K562 (cell line): ENCODE measurements around the gene ATG12. TPM values are rescaled to one million over a fixed set of nuclear protein-coding genes. Genes with fewer than 3 reads are reported as not detected.

Experiments
- ATAC-seq: fragments of 200-7000 bp; cut with Tn5 transposase; 3 replicates; pipeline ENCODE4 v1.9.1; 2020; ENCODE audit warnings: moderate library complexity
- BruUV-seq: library from RNA; stranded (reverse); fragments of 400-500 nt; replicated peaks from 2 replicates; lab custom pipeline; 2021; lab: Mats Ljungman, UMichigan
- CTCF ChIA-PET: fragments of 300-600 bp; formaldehyde crosslinking; extraction: SDS; loops from one replicate; lab custom pipeline; 2021; ENCODE audit warnings: low intra/inter-chr PET ratio; lab: Yijun Ruan, JAX
- POLR2A ChIA-PET: fragments of 300-600, 350-650 bp; sonication (Branson Sonifier 250); formaldehyde crosslinking; extraction: SDS; loops from one replicate; lab custom pipeline; 2021; ENCODE audit warnings: antibody characterized with exemption, inconsistent platforms; lab: Yijun Ruan, JAX
- DNase-seq, 4 experiments: peaks; one replicate each; pipeline versions ENCODE4 v3.0.0 to v3.0.0-alpha.2; 2011 to 2018; ENCODE audit warnings: low spot score in 3 of 4, mixed read lengths in 3 of 4; ENCODE audit errors: extremely low read depth in 1 of 4
- FAIRE-seq: peaks from 2 replicates; lab custom pipeline; 2011; peaks lifted over from hg19 to GRCh38; lab: Jason Lieb, UNC
- H2AFZ ChIP-seq: 2 replicates; pipeline ENCODE4 v1.6.0; 2011; ENCODE audit warnings: low read depth, low read length, control low read depth, inconsistent platforms
- H3K27ac ChIP-seq: fragments of 200-600 bp; 3 replicates; pipeline ENCODE4 v1.8.0; 2011; ENCODE audit warnings: low read depth, mild to moderate bottlenecking, control low read depth, inconsistent platforms, low read length, moderate library complexity, mixed read lengths; ENCODE audit errors: extremely low read depth
- H3K27me3 ChIP-seq, 2 experiments: fragments of 300-600 bp in 1 of 2; 2 replicates in 1 of 2; 3 replicates in 1 of 2; pipeline versions ENCODE4 v1.6.0 to v1.8.0; 2011; ENCODE audit warnings: inconsistent platforms in 2 of 2, low read length in 2 of 2, mild to moderate bottlenecking in 1 of 2, mixed read lengths in 1 of 2, moderate library complexity in 1 of 2; ENCODE audit not compliant: control insufficient read depth in 2 of 2, insufficient read depth in 2 of 2
- H3K36me3 ChIP-seq: fragments of 300-600 bp; 3 replicates; pipeline ENCODE4 v1.8.0; 2011; ENCODE audit warnings: mild to moderate bottlenecking, low read length, inconsistent platforms; ENCODE audit not compliant: control insufficient read depth, insufficient read depth
- H3K4me1 ChIP-seq, 2 experiments: fragments of 200-600 bp in 1 of 2; replicated peaks in 1 of 2; 2 replicates in 1 of 2; 3 replicates in 1 of 2; pipeline versions ENCODE4 v1.5.1 to v1.8.0; 2011; ENCODE audit warnings: inconsistent platforms in 2 of 2, low read length in 2 of 2, mild to moderate bottlenecking in 1 of 2, mixed read lengths in 1 of 2, moderate library complexity in 1 of 2; ENCODE audit not compliant: control insufficient read depth in 2 of 2, insufficient read depth in 2 of 2
- H3K4me2 ChIP-seq: 2 replicates; pipeline ENCODE4 v1.6.1; 2011; ENCODE audit warnings: low read length, control low read depth, inconsistent platforms, mixed read lengths; ENCODE audit not compliant: insufficient read depth
- H3K4me3 ChIP-seq: fragments of 200-600 bp; sonication (generic), shearing (Covaris generic); 2 replicates; pipeline ENCODE4 v1.5.1; 2016; ENCODE audit warnings: control low read depth, inconsistent platforms
- H3K79me2 ChIP-seq: fragments of 200-600 bp; 3 replicates; pipeline ENCODE4 v1.8.0; 2011; ENCODE audit warnings: low read length, inconsistent platforms; ENCODE audit not compliant: control insufficient read depth, insufficient read depth
- H3K9ac ChIP-seq, 2 experiments: 2 replicates each; pipeline versions ENCODE4 v1.6.0 to v1.6.1; 2011; ENCODE audit warnings: low read depth in 2 of 2, low read length in 2 of 2, control low read depth in 1 of 2, inconsistent platforms in 1 of 2, mild to moderate bottlenecking in 1 of 2, mixed read lengths in 1 of 2; ENCODE audit not compliant: insufficient read depth in 1 of 2
- H3K9me1 ChIP-seq: one replicate; pipeline ENCODE4 v1.6.0; 2011; ENCODE audit warnings: inconsistent platforms, mild to moderate bottlenecking, low read length, moderate library complexity; ENCODE audit not compliant: control insufficient read depth, insufficient read depth
- H3K9me3 ChIP-seq: replicated peaks from 2 replicates; pipeline ENCODE4 v1.5.1; 2011; ENCODE audit warnings: low read depth, low read length, inconsistent platforms; ENCODE audit not compliant: control insufficient read depth, insufficient read depth
- H4K20me1 ChIP-seq: replicated peaks from 2 replicates; pipeline ENCODE4 v1.6.1; 2011; ENCODE audit warnings: low read length, inconsistent platforms, mixed read lengths; ENCODE audit not compliant: control insufficient read depth, insufficient read depth
- AFF4 ChIP-seq: sonication (generic); formaldehyde crosslinking; IDR thresholded peaks from 2 replicates; pipeline ENCODE4 v1.8.0; 2023; ENCODE audit warnings: mild to moderate bottlenecking, missing genetic modification reagents
- BACH1 ChIP-seq: fragments of 200-800 bp; sonication (Bioruptor generic); IDR thresholded peaks from 2 replicates; pipeline ENCODE4 v1.6.1; 2016; ENCODE audit warnings: missing genetic modification characterization, missing compliant biosample characterization
- CREB5 ChIP-seq: fragments of 250-450 bp; sonication (Bioruptor Pico); IDR thresholded peaks from 2 replicates; pipeline ENCODE4 v1.5.0; 2020; ENCODE audit warnings: mild to moderate bottlenecking
- ETS2 ChIP-seq: IDR thresholded peaks from 2 replicates; pipeline ENCODE4 v1.6.1; 2016; ENCODE audit warnings: borderline replicate concordance, missing genetic modification characterization, mild to moderate bottlenecking, moderate library complexity, missing compliant biosample characterization; ENCODE audit not compliant: poor library complexity, severe bottlenecking
- GABPB2 ChIP-seq: fragments of 250-450 bp; sonication (Bioruptor Pico); conservative IDR thresholded peaks from 2 replicates; pipeline ENCODE4 v1.5.1; 2021; ENCODE audit warnings: mild to moderate bottlenecking
- ILF3 ChIP-seq: fragments of 450-650 bp; IDR thresholded peaks from 2 replicates; pipeline ENCODE4 v1.6.1; 2018; ENCODE audit warnings: antibody characterized with exemption, mild to moderate bottlenecking, moderate library complexity, borderline replicate concordance
- IRF1 ChIP-seq: sonication (generic); formaldehyde crosslinking; IDR thresholded peaks from 2 replicates; pipeline ENCODE4 v1.8.0; 2022; ENCODE audit warnings: missing genetic modification reagents, mild to moderate bottlenecking, borderline replicate concordance
- KDM1A ChIP-seq, 2 experiments: fragments of 450-650 bp; IDR thresholded peaks; 2 replicates each; pipeline ENCODE4 v1.6.1; 2016; ENCODE audit warnings: mild to moderate bottlenecking in 2 of 2
- KDM5B ChIP-seq: fragments of 200-600 bp; sonication (generic); IDR thresholded peaks from 2 replicates; pipeline ENCODE4 v1.6.1; 2012; ENCODE audit warnings: low read depth, mild to moderate bottlenecking, moderate library complexity, low read length, control low read depth, inconsistent platforms; ENCODE audit not compliant: insufficient replicate concordance
- MYC ChIP-seq, 2 experiments: fragments of 250-450 bp in 1 of 2; sonication (Bioruptor Pico) in 1 of 2; IDR thresholded peaks; 2 replicates each; pipeline versions ENCODE4 v1.5.1 to v1.6.1; 2012 to 2021; ENCODE audit warnings: low read depth in 2 of 2, borderline replicate concordance in 1 of 2, improper control_type of control experiment in 1 of 2, low read length in 1 of 2, mild to moderate bottlenecking in 1 of 2, moderate library complexity in 1 of 2
- RNF219 ChIP-seq: fragments of 250-450 bp; sonication (Bioruptor Pico); IDR thresholded peaks from 2 replicates; pipeline ENCODE4 v1.5.0; 2022; ENCODE audit warnings: mild to moderate bottlenecking
- STAT5A ChIP-seq: IDR thresholded peaks from 2 replicates; pipeline ENCODE4 v1.6.1; 2012; ENCODE audit warnings: low read length, inconsistent platforms, borderline replicate concordance
- ZNF274 ChIP-seq: IDR thresholded peaks from 2 replicates; pipeline ENCODE4 v1.6.1; 2011; ENCODE audit warnings: low read depth, mild to moderate bottlenecking, low read length, moderate library complexity, borderline replicate concordance
- ZNF436 ChIP-seq: fragments of 250-450, 450-650 bp; sonication (Bioruptor Pico); formaldehyde crosslinking; IDR thresholded peaks from 2 replicates; pipeline ENCODE4 v1.7.0; 2020; ENCODE audit warnings: mild to moderate bottlenecking
- WGBS: fragments of 100-300 bp; shearing (Covaris generic); methylation state at CpG from one replicate; pipeline ENCODE4 v1.1.6; 2016; ENCODE audit warnings: low coverage, mixed read lengths; ENCODE audit not compliant: insufficient coverage; ENCODE audit errors: missing lambda C conversion rate; 5-methylcytosine and 5-hydroxymethylcytosine counted together
- in situ Hi-C: fragments of 300-500 bp; cut with MboI; formaldehyde crosslinking; loops from 4 replicates; pipeline ENCODE4 v1.15.0; 2018; ENCODE audit warnings: inconsistent platforms, mixed read lengths
- intact Hi-C: fragments of 100-400 bp; cut with micrococcal nuclease; formaldehyde crosslinking; loops from 2 replicates; pipeline ENCODE4 v1.14.2; 2022
- polyA plus RNA-seq, 8 experiments: library from polyadenylated mRNA; depleted of rRNA in 4 of 8; stranded (reverse) in 5 of 8; unstranded in 3 of 8; fragments of >200 nt; fragmentation: Nextera tagmentation in 2 of 8; fragmentation: Illumina TruSeq in 1 of 8; extraction: Ambion mirVana in 2 of 8; extraction: Trizol in 1 of 8; gene quantifications; 2 replicates each; pipeline versions ENCODE4 v1.2.1 to v1.2.3, GENCODE V29; 2011 to 2014; ENCODE audit warnings: inconsistent platforms in 1 of 8, missing spikeins in 1 of 8
- total RNA-seq, 7 experiments: library from RNA; depleted of rRNA in 6 of 7; stranded (reverse); fragments of >200 nt in 6 of 7; fragmentation: Illumina TruSeq in 2 of 7; extraction: Trizol in 2 of 7; gene quantifications; 2 replicates each; pipeline versions ENCODE4 v1.2.1 to v1.2.3, GENCODE V29; 2011 to 2021; ENCODE audit warnings: low replicate concordance in 1 of 7

Gene ATG12
- total and polyA plus RNA-seq, 9 of the 15 experiments (the other 6 are each of a cell fraction or from before 2014, with no cell fraction given) = 21.6 to 132 (median 61.3) TPM

GRCh38 chr5:115820846-115821245 is 20.5 kb downstream of the ATG12 start:
- in situ Hi-C loops = no loop called here
- Histone ChIP-seq H3K4me2 (no peak overlapping the region), H3K27ac (no peak overlapping the region), H3K27me3 (peaks cover 9 to 18% of the 10 kb centered on the region in 2 experiments; a peak in 4 of 5 replicates), H3K36me3 (no peaks in the 10 kb centered on the region), H3K9me1 (no peaks in the 10 kb centered on the region), H3K79me2 (no peaks in the 10 kb centered on the region), H3K4me1 (no peaks in the 10 kb centered on the region; a peak in 1 of 5 replicates), H3K9me3 (peaks cover 4% of the 10 kb centered on the region; the same call in 1 of the 2 replicates), H4K20me1 (no peaks in the 10 kb centered on the region), H3K9ac (no peak overlapping the region), H3K4me3 (no peak overlapping the region), H2AFZ (no peak overlapping the region)
- ChIA-PET POLR2A (no interaction called here), CTCF (no interaction called here)
- BruUV-seq = no TSS peak
- no peak for DNase-seq
- ATAC-seq = no peak
- FAIRE-seq = no peak
- WGBS = 0% methylated on average over 1 of the region's 1 CpG
- intact Hi-C loops = no loop called here
- TF ChIP-seq BACH1 (no peak), ETS2 (tag) (no peak), AFF4 (CRISPR knock-in tag) (no peak), CREB5 (no peak), KDM5B (no peak), GABPB2 (CRISPR knock-in tag) (no peak), MYC (IDR thresholded peaks at IDR 0.05; ENCODE audit: low read depth, low read length) (no peak), MYC (CRISPR knock-in tag; IDR thresholded peaks at IDR 0.05; ENCODE audit: borderline replicate concordance, low read depth) (no peak), STAT5A (no peak), IRF1 (CRISPR knock-in tag) (no peak), ZNF274 (no peak), ZNF436 (CRISPR knock-in tag) (no peak), ILF3 (no peak), KDM1A (IDR thresholded peaks at IDR 0.05) (no peak), RNF219 (CRISPR knock-in tag) (no peak)
